Keratinocyte (primary cell): Measurements from ENCODE around the gene SLC38A4. TPM values are rescaled to one million over a fixed set of nuclear protein-coding genes. Genes with fewer than 3 reads are reported as not detected.

ENCODE experiments used
- DNase-seq: peaks from one replicate; pipeline ENCODE4 v3.0.0-alpha.2; 2011; ENCODE audit warnings: low read depth, missing footprints, low spot score
- FAIRE-seq: peaks from 2 replicates; lab custom pipeline; 2011; peaks lifted over from hg19 to GRCh38; lab: Jason Lieb, UNC
- H2AFZ ChIP-seq: 2 replicates; pipeline ENCODE4 v1.6.0; 2012; ENCODE audit warnings: low read length, control low read depth, inconsistent platforms; ENCODE audit not compliant: control insufficient read depth
- H3K27ac ChIP-seq: 2 replicates; pipeline ENCODE4 v1.5.1; 2011; ENCODE audit warnings: low read length; ENCODE audit not compliant: control insufficient read depth, insufficient read depth
- H3K27me3 ChIP-seq: 3 replicates; pipeline ENCODE4 v1.6.0; 2011; ENCODE audit warnings: low read length; ENCODE audit not compliant: control insufficient read depth, insufficient read depth; ENCODE audit errors: extremely low read depth
- H3K36me3 ChIP-seq, 2 experiments: 2 replicates in 1 of 2; 3 replicates in 1 of 2; pipeline ENCODE4 v1.5.1; 2011; ENCODE audit warnings: low read length in 2 of 2, mild to moderate bottlenecking in 1 of 2; ENCODE audit not compliant: control insufficient read depth in 2 of 2, insufficient read depth in 2 of 2; ENCODE audit errors: extremely low read depth in 1 of 2
- H3K4me1 ChIP-seq: 3 replicates; pipeline ENCODE4 v1.5.1; 2011; ENCODE audit warnings: low read length; ENCODE audit not compliant: control insufficient read depth, insufficient read depth; ENCODE audit errors: extremely low read depth
- H3K4me2 ChIP-seq: 3 replicates; pipeline ENCODE4 v1.6.0; 2011; ENCODE audit warnings: low read depth, low read length; ENCODE audit not compliant: control insufficient read depth, insufficient read depth; ENCODE audit errors: extremely low read depth
- H3K4me3 ChIP-seq, 3 experiments: fragments of 200-600 bp in 1 of 3; sonication (generic) in 1 of 3; 2 replicates in 2 of 3; 3 replicates in 1 of 3; pipeline ENCODE4 v1.5.1; 2011 to 2016; ENCODE audit warnings: low read length in 3 of 3, mild to moderate bottlenecking in 3 of 3, control low read depth in 2 of 3, inconsistent platforms in 1 of 3, low read depth in 1 of 3, mixed read lengths in 1 of 3, mixed run types in 1 of 3, moderate library complexity in 1 of 3; ENCODE audit not compliant: control insufficient read depth in 2 of 3, insufficient read depth in 2 of 3; ENCODE audit errors: extremely low read depth in 1 of 3
- H3K79me2 ChIP-seq: 2 replicates; pipeline ENCODE4 v1.6.0; 2012; ENCODE audit warnings: low read length; ENCODE audit not compliant: control insufficient read depth, insufficient read depth
- H3K9ac ChIP-seq: 3 replicates; pipeline ENCODE4 v1.6.0; 2011; ENCODE audit warnings: low read length; ENCODE audit not compliant: control insufficient read depth, insufficient read depth; ENCODE audit errors: extremely low read depth
- H3K9me1 ChIP-seq: 3 replicates; pipeline ENCODE4 v1.6.0; 2011; ENCODE audit warnings: low read length; ENCODE audit not compliant: control insufficient read depth, insufficient read depth; ENCODE audit errors: extremely low read depth
- H3K9me3 ChIP-seq: 2 replicates; pipeline ENCODE4 v1.5.1; 2012; ENCODE audit warnings: low read depth, low read length; ENCODE audit not compliant: control insufficient read depth
- H4K20me1 ChIP-seq: 3 replicates; pipeline ENCODE4 v1.6.0; 2011; ENCODE audit warnings: low read length; ENCODE audit not compliant: control insufficient read depth, insufficient read depth; ENCODE audit errors: extremely low read depth
- CTCF ChIP-seq, 3 experiments: IDR thresholded peaks in 1 of 3; conservative IDR thresholded peaks in 1 of 3; optimal IDR thresholded peaks in 1 of 3; 2 replicates in 2 of 3; 3 replicates in 1 of 3; pipeline versions ENCODE3 to v1.5.1; 2011; ENCODE audit warnings: low read length in 3 of 3, mild to moderate bottlenecking in 3 of 3, moderate library complexity in 2 of 3, control low read depth in 1 of 3, inconsistent platforms in 1 of 3; ENCODE audit not compliant: insufficient read depth in 2 of 3; ENCODE audit errors: extremely low read depth in 1 of 3
- EZH2 ChIP-seq: IDR thresholded peaks from one replicate; pipeline ENCODE4 v1.6.1; 2012; ENCODE audit warnings: inconsistent platforms, mild to moderate bottlenecking, low read length, moderate library complexity
- dilution Hi-C: fragments of 300-500 bp; cut with MboI; formaldehyde crosslinking; loops from one replicate; pipeline ENCODE4 v1.7.0; 2020; ENCODE audit warnings: low sequenced_read_pairs; ENCODE audit not compliant: extremely low pct_ligation_motif_present
- polyA plus RNA-seq, 5 experiments: library from polyadenylated mRNA; depleted of rRNA in 3 of 5; stranded (reverse) in 3 of 5; stranded (forward) in 1 of 5; unstranded in 1 of 5; fragments of >200 nt; gene quantifications; 1 replicate in 1 of 5; 2 replicates in 3 of 5; 3 replicates in 1 of 5; pipeline versions ENCODE4 v1.2.1 to v1.2.3, GENCODE V29; 2011 to 2012; ENCODE audit warnings: missing spikeins in 2 of 5, low read depth in 1 of 5, low replicate concordance in 1 of 5

The SLC38A4 gene
- polyA plus RNA-seq, 1 donor (not counting 4 experiments of a cell fraction or from before 2014, with no cell fraction given), result 0.37 TPM

GRCh38 chr12:46830731-46831334 is 5.0 kb upstream of the SLC38A4 start:
- peak overlapping the region; percentile 48 for H3K9ac ChIP-seq
- peaks cover 13% of the 10 kb centered on the region for H3K4me1 ChIP-seq
- H3K9me3 ChIP-seq, result no peaks in the 10 kb centered on the region
- H3K36me3 ChIP-seq, result no peaks in the 10 kb centered on the region
- DNase-seq (no peak), FAIRE-seq (no peak)
- H2AFZ ChIP-seq, result peak overlapping the region; percentile 72
- H3K79me2 ChIP-seq, result no peaks in the 10 kb centered on the region
- H3K9me1 ChIP-seq, result no peaks in the 10 kb centered on the region
- dilution Hi-C loops, result no loop called here
- no peak for TF ChIP-seq EZH2
- TF ChIP-seq CTCF (optimal IDR thresholded peaks at IDR 0.05 in 1 of 3, IDR thresholded peaks at IDR 0.05 in 1 of 3, conservative IDR thresholded peaks at IDR 0.05 in 1 of 3; ENCODE audit: extremely low read depth in 1 of 3, insufficient read depth in 2 of 3, low read length in 3 of 3), result no peak
- peak overlapping the region; percentile 99 for H3K4me2 ChIP-seq
- peaks cover 11% of the 10 kb centered on the region for H3K27me3 ChIP-seq
- no peaks in the 10 kb centered on the region for H4K20me1 ChIP-seq
- H3K4me3 ChIP-seq, result peak overlapping the region; percentile 29 to 71 (median 50)
- H3K27ac ChIP-seq, result no peak overlapping the region

- no peak overlapping the region for H3K9ac ChIP-seq
- no peak overlapping the region for H2AFZ ChIP-seq
- H3K4me3 ChIP-seq, result no peak overlapping the region
- H3K27me3 ChIP-seq, result no peaks in the 10 kb centered on the region
- peaks cover 9% of the 10 kb centered on the region for H3K4me1 ChIP-seq
- FAIRE-seq, result no peak
- dilution Hi-C loops, result no loop called here
- no peaks in the 10 kb centered on the region for H3K9me3 ChIP-seq
- no peaks in the 10 kb centered on the region for H3K36me3 ChIP-seq
- DNase-seq, result no peak
- H3K9me1 ChIP-seq, result no peaks in the 10 kb centered on the region
- no peaks in the 10 kb centered on the region for H3K79me2 ChIP-seq
- no peaks in the 10 kb centered on the region for H4K20me1 ChIP-seq
- no peak overlapping the region for H3K4me2 ChIP-seq
- TF ChIP-seq EZH2 (no peak), CTCF (optimal IDR thresholded peaks at IDR 0.05 in 1 of 3, IDR thresholded peaks at IDR 0.05 in 1 of 3, conservative IDR thresholded peaks at IDR 0.05 in 1 of 3; ENCODE audit: extremely low read depth in 1 of 3, insufficient read depth in 2 of 3, low read length in 3 of 3) (no peak)
- no peak overlapping the region for H3K27ac ChIP-seq
These were observed 1.1 kb downstream of the SLC38A4 start for GRCh38 chr12:46824709-46825108.
